OCI-LY7 (cell line): ENCODE measurements around the gene RAPGEF5.

Source experiments
- CTCF ChIP-seq: fragments of 200-600 bp; sonication (generic); conservative IDR thresholded peaks from 2 replicates; pipeline ENCODE4 v1.5.1; 2014; ENCODE audit warnings: mild to moderate bottlenecking, antibody characterized with exemption, low read length, moderate library complexity, mixed read lengths
- EZH2phosphoT487 ChIP-seq: fragments of 200-600 bp; sonication (generic); IDR thresholded peaks from 2 replicates; pipeline ENCODE4 v1.6.1; 2018; ENCODE audit warnings: low read depth, borderline replicate concordance, mild to moderate bottlenecking, mixed run types, antibody characterized with exemption, low read length, moderate library complexity, mixed read lengths

GRCh38 chr7:22192801-22193200, 164.2 kb downstream of the RAPGEF5 start:
- no peak for TF ChIP-seq EZH2phosphoT487
- TF ChIP-seq CTCF: no peak
